ENCODE results near the gene ZSCAN22. TPM values are rescaled to one million over a fixed set of nuclear protein-coding genes. Genes with fewer than 3 reads are reported as not detected.

ZSCAN22 gene
- total and polyA plus RNA-seq, 2 of the 13 experiments (the other 11 are each of a cell fraction or from before 2014, with no cell fraction given), result 2.5 to 3.5 TPM

DNA sequence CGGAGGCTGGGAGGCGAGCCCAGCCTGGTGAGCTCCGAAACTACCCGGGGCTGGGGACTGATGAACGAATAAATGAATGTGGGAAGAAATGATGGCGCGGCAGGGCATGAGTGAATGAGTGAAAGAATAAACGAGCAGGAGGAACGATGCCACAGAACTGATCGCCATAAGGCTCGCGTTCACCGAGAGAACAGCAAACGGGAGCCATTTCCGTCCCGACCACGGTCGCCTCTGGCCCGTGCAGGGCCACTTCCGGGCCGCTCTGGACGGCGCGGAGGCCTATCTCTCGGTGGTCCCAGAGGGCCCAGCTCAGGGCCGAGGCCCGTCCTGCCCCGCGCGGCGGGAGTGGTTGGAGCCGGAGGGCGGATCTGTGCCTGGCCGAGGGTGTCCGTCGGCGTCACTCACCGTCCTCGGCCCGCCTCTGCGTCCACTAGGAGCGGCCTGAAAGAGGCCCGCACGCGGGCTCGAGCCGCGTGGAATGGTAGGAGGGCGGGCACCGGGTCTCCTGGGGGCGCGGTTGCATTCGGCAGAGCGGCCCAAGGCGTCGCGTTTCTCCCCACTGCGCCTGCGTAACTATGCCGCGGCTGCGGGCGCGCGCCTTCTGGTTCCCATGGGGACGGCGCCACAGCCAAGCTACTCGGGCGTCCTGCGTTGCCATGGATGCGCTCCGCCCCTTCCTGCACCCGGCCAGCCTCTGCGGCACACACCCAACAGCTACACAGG is 35.6 kb downstream of the ZSCAN22 start, which contains the start of gene ZNF497 (continued):
- TF ChIP-seq, protein P1, sequence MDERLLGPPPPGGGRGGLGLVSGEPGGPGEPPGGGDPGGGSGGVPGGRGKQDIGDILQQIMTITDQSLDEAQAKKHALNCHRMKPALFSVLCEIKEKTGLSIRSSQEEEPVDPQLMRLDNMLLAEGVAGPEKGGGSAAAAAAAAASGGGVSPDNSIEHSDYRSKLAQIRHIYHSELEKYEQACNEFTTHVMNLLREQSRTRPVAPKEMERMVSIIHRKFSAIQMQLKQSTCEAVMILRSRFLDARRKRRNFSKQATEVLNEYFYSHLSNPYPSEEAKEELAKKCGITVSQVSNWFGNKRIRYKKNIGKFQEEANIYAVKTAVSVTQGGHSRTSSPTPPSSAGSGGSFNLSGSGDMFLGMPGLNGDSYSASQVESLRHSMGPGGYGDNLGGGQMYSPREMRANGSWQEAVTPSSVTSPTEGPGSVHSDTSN (CRISPR knock-in tag; IDR thresholded peaks at IDR 0.05), result no peak
- no peak for TF ChIP-seq TMF1 (CRISPR knock-in tag; IDR thresholded peaks at IDR 0.05; ENCODE audit: low read depth)
- 0 out of 2 replicates have a peak, but pooled peaks have one; percentile 62 for TF ChIP-seq ZNF678 (CRISPR knock-in tag; IDR thresholded peaks at IDR 0.05)
- TF ChIP-seq ZNF510 (CRISPR knock-in tag; IDR thresholded peaks at IDR 0.05; ENCODE audit: low read depth), result no peak
- peak; percentile 91 for TF ChIP-seq ZNF607 (CRISPR knock-in tag; IDR thresholded peaks at IDR 0.05; ENCODE audit: borderline replicate concordance)
- TF ChIP-seq HNRNPUL1 (IDR thresholded peaks at IDR 0.05; ENCODE audit: low read depth, low read length), result no peak
- TF ChIP-seq SPEN (CRISPR knock-in tag; IDR thresholded peaks at IDR 0.05; ENCODE audit: low read depth), result peak; percentile 93
- TF ChIP-seq ZNF558 (CRISPR knock-in tag; IDR thresholded peaks at IDR 0.05; ENCODE audit: borderline replicate concordance), result peak; percentile 63
- no peak for TF ChIP-seq MTA3 (CRISPR knock-in tag; IDR thresholded peaks at IDR 0.05)
- no peak for TF ChIP-seq SMAD1 (CRISPR knock-in tag; IDR thresholded peaks at IDR 0.05; ENCODE audit: borderline replicate concordance, low read depth)
- peak; percentile 66 for TF ChIP-seq ZNF781 (CRISPR knock-in tag; IDR thresholded peaks at IDR 0.05; ENCODE audit: borderline replicate concordance, not compliant biosample characterization)
- TF ChIP-seq JDP2 (CRISPR knock-in tag; IDR thresholded peaks at IDR 0.05; ENCODE audit: borderline replicate concordance), result no peak; the same call in 1 of the 2 replicates
- TF ChIP-seq RERE (CRISPR knock-in tag; IDR thresholded peaks at IDR 0.05; ENCODE audit: low read depth), result no peak
- peak; percentile 91 for TF ChIP-seq MEIS2 (CRISPR knock-in tag; IDR thresholded peaks at IDR 0.05)
- TF ChIP-seq ZNF552 (CRISPR knock-in tag; IDR thresholded peaks at IDR 0.05; ENCODE audit: borderline replicate concordance), result no peak
- TF ChIP-seq, protein P2, sequence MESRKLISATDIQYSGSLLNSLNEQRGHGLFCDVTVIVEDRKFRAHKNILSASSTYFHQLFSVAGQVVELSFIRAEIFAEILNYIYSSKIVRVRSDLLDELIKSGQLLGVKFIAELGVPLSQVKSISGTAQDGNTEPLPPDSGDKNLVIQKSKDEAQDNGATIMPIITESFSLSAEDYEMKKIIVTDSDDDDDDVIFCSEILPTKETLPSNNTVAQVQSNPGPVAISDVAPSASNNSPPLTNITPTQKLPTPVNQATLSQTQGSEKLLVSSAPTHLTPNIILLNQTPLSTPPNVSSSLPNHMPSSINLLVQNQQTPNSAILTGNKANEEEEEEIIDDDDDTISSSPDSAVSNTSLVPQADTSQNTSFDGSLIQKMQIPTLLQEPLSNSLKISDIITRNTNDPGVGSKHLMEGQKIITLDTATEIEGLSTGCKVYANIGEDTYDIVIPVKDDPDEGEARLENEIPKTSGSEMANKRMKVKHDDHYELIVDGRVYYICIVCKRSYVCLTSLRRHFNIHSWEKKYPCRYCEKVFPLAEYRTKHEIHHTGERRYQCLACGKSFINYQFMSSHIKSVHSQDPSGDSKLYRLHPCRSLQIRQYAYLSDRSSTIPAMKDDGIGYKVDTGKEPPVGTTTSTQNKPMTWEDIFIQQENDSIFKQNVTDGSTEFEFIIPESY (CRISPR knock-in tag; IDR thresholded peaks at IDR 0.05), result no peak
- TF ChIP-seq ZNF891 (CRISPR knock-in tag; IDR thresholded peaks at IDR 0.05), result peak; percentile 37
- peak; percentile 63; the same call in 1 of the 2 replicates for TF ChIP-seq ZNF639 (CRISPR knock-in tag; conservative IDR thresholded peaks at IDR 0.05)
- TF ChIP-seq ZSCAN21 (CRISPR knock-in tag; IDR thresholded peaks at IDR 0.05; ENCODE audit: borderline replicate concordance), result no peak
- TF ChIP-seq AHR (CRISPR knock-in tag; IDR thresholded peaks at IDR 0.05), result no peak; the same call in 1 of the 2 replicates
